Measurements from ENCODE around the gene PRDM15.

The PRDM15 gene

GRCh38 chr21:41763398-41763931 is 115.7 kb downstream of the PRDM15 start:
- no peak for DNase-seq (ENCODE audit: low read depth in 2 of 2)

GRCh38 chr21:41762753-41763152 is 116.4 kb downstream of the PRDM15 start:
- DNase-seq (ENCODE audit: low read depth in 2 of 2): no peak

GRCh38 chr21:41761934-41762635 is 117.1 kb downstream of the PRDM15 start:
- no peak for DNase-seq (ENCODE audit: low read depth in 2 of 2)

GRCh38 chr21:41761211-41761933 is 117.8 kb downstream of the PRDM15 start:
- DNase-seq (ENCODE audit: low read depth in 2 of 2): no peak

GRCh38 chr21:41760411-41760810 is 118.7 kb downstream of the PRDM15 start:
- no peak for DNase-seq (ENCODE audit: low read depth in 2 of 2)

GRCh38 chr21:41759926-41760325 is 119.2 kb downstream of the PRDM15 start:
- DNase-seq (ENCODE audit: low read depth in 2 of 2): no peak

GRCh38 chr21:41759214-41759840 is 119.8 kb downstream of the PRDM15 start:
- no peak for DNase-seq (ENCODE audit: low read depth in 2 of 2)

- DNase-seq (ENCODE audit: low read depth in 2 of 2): no peak
These were observed 120.6 kb downstream of the PRDM15 start for GRCh38 chr21:41758550-41758949.

- DNase-seq (ENCODE audit: low read depth in 2 of 2): no peak
These were observed 123.0 kb downstream of the PRDM15 start for GRCh38 chr21:41755934-41756773.

GRCh38 chr21:41755258-41755933 is 123.7 kb downstream of the PRDM15 start:
- no peak for DNase-seq (ENCODE audit: low read depth in 2 of 2)

GRCh38 chr21:41754479-41754891 is 124.7 kb downstream of the PRDM15 start:
- no peak for DNase-seq (ENCODE audit: low read depth in 2 of 2)

- DNase-seq (ENCODE audit: low read depth in 2 of 2): no peak
These were observed 125.9 kb downstream of the PRDM15 start for GRCh38 chr21:41753006-41753898.

GRCh38 chr21:41752231-41752681 is 126.9 kb downstream of the PRDM15 start:
- DNase-seq (ENCODE audit: low read depth in 2 of 2): no peak

- no peak for DNase-seq (ENCODE audit: low read depth in 2 of 2)
These were observed 127.5 kb downstream of the PRDM15 start for GRCh38 chr21:41751611-41752011.

- no peak for DNase-seq (ENCODE audit: low read depth in 2 of 2)
These were observed 128.5 kb downstream of the PRDM15 start for GRCh38 chr21:41750532-41751151.

GRCh38 chr21:41750051-41750450 is 129.1 kb downstream of the PRDM15 start:
- DNase-seq (ENCODE audit: low read depth in 2 of 2): no peak

- no peak for DNase-seq (ENCODE audit: low read depth in 2 of 2)
These were observed 129.9 kb downstream of the PRDM15 start for GRCh38 chr21:41749286-41749685.

Data from stimulated activated CD8-positive, alpha-beta memory T cell treated with anti-CD3 and anti-CD28 coated beads, Interleukin-2, amount 100 ng/mL, for 1 hour (primary cell).